ENCODE data around the gene ULK1. TPM values are rescaled to one million over a fixed set of nuclear protein-coding genes. Genes with fewer than 3 reads are reported as not detected.

ULK1 gene
- total and polyA plus RNA-seq, 2 of the 13 experiments (the other 11 are each of a cell fraction or from before 2014, with no cell fraction given): 2.8 to 10.1 TPM

- TF ChIP-seq BCLAF1 (IDR thresholded peaks at IDR 0.05) (no peak), ZNF274 (CRISPR knock-in tag; IDR thresholded peaks at IDR 0.05) (0 out of 2 replicates have a peak, but pooled peaks have one; percentile 18), ZFYVE20 (CRISPR knock-in tag; IDR thresholded peaks at IDR 0.05; ENCODE audit: borderline replicate concordance, low read depth) (no peak), PHF21A (CRISPR knock-in tag; IDR thresholded peaks at IDR 0.05) (peak; percentile 67; the same call in 1 of the 2 replicates), FOXK1 (CRISPR knock-in tag; IDR thresholded peaks at IDR 0.05; ENCODE audit: borderline replicate concordance, low read depth) (peak; percentile 89), FOXA1 (IDR thresholded peaks at IDR 0.05) (0 out of 2 replicates have a peak, but pooled peaks have one; percentile 7), FOXA1 (CRISPR knock-in tag; IDR thresholded peaks at IDR 0.05) (peak; percentile 92), U2AF1 (optimal IDR thresholded peaks at IDR 0.05; ENCODE audit: low read depth, low read length) (peak; percentile 18), DMAP1 (CRISPR knock-in tag; IDR thresholded peaks at IDR 0.05) (peak; percentile 61; the same call in 1 of the 2 replicates), DR1 (CRISPR knock-in tag; IDR thresholded peaks at IDR 0.05) (no peak), ZNF362 (CRISPR knock-in tag; IDR thresholded peaks at IDR 0.05; ENCODE audit: borderline replicate concordance) (0 out of 2 replicates have a peak, but pooled peaks have one; percentile 9), MAZ (IDR thresholded peaks at IDR 0.05; ENCODE audit: borderline replicate concordance, low read depth, low read length) (no peak), MAZ (CRISPR knock-in tag; IDR thresholded peaks at IDR 0.05; ENCODE audit: low read depth) (peak; percentile 70; the same call in 1 of the 2 replicates), ZBTB40 (IDR thresholded peaks at IDR 0.05) (no peak), ZBTB40 (CRISPR knock-in tag; IDR thresholded peaks at IDR 0.05) (peak; percentile 69), MED1 (CRISPR knock-in tag; IDR thresholded peaks at IDR 0.05) (peak; percentile 60; the same call in 1 of the 2 replicates), ZMAT3 (CRISPR knock-in tag; conservative IDR thresholded peaks at IDR 0.05) (peak; percentile 8; the same call in 1 of the 2 replicates)
Measured at GRCh38 chr12:131896080-131896810, 1.8 kb downstream of the ULK1 start (continued).

Data from HepG2 (cell line).